Keratinocyte (primary cell): Measurements from ENCODE around the gene CD248.

Source experiments
- CTCF ChIP-seq, 3 experiments: IDR thresholded peaks in 1 of 3; conservative IDR thresholded peaks in 1 of 3; optimal IDR thresholded peaks in 1 of 3; 2 replicates in 2 of 3; 3 replicates in 1 of 3; pipeline versions ENCODE3 to v1.5.1; 2011; ENCODE audit warnings: low read length in 3 of 3, mild to moderate bottlenecking in 3 of 3, moderate library complexity in 2 of 3, control low read depth in 1 of 3, inconsistent platforms in 1 of 3; ENCODE audit not compliant: insufficient read depth in 2 of 3; ENCODE audit errors: extremely low read depth in 1 of 3
- EZH2 ChIP-seq: IDR thresholded peaks from one replicate; pipeline ENCODE4 v1.6.1; 2012; ENCODE audit warnings: inconsistent platforms, mild to moderate bottlenecking, low read length, moderate library complexity

GRCh38 chr11:66294626-66295620 lies 21.9 kb downstream of the CD248 start:
- TF ChIP-seq CTCF (optimal IDR thresholded peaks at IDR 0.05 in 1 of 3, IDR thresholded peaks at IDR 0.05 in 1 of 3, conservative IDR thresholded peaks at IDR 0.05 in 1 of 3; ENCODE audit: extremely low read depth in 1 of 3, insufficient read depth in 2 of 3, low read length in 3 of 3) (no peak), EZH2 (no peak)
